Islet precursor cell (in vitro differentiated cells): Measurements from ENCODE around the gene ZNF23.

Experiments used
- DNase-seq: peaks from one replicate; pipeline ENCODE4 v3.0.0-alpha.2; 2018

The ZNF23 gene

GRCh38 chr16:71464231-71464630 is 2.2 kb upstream of the ZNF23 start:
- peak; percentile 19 for DNase-seq

DNA sequence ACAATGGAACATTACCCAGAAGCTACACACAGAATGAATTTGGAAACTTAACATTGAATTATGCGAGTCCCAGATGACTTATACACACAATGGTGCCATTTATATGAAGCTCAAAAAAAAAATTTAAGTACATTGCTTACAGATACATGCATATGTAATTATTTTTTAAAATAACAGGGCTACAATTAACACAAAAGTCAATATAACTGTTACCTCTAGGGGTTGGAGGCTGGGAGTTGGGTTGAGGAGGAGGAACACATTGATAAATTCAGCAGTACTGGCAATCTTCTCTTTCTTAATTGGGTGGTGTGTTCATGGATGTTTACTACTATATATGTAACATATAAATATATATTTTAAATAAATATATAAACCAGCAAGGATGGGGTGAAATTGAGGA is 1.1 kb downstream of the ZNF23 start:
- DNase-seq = no peak

DNA sequence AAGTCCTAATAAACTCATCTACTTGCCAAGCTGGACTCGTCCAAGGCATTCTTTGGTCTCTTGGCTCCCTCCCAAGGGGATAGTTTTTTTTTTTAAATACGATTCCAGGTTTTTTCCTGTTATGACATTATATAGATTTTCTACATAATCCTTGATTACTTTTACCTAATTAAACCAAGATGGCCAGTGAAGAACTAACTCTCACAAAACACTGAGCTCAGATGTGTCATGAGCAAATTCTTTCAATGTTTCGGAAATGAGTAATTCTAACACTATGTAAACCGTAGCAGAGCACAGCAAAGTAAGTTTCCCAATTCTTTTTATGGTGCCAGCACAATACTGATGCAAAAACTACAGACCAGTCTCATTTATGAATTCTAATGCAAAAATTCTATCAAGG is 1.8 kb downstream of the ZNF23 start:
- DNase-seq = no peak

DNA sequence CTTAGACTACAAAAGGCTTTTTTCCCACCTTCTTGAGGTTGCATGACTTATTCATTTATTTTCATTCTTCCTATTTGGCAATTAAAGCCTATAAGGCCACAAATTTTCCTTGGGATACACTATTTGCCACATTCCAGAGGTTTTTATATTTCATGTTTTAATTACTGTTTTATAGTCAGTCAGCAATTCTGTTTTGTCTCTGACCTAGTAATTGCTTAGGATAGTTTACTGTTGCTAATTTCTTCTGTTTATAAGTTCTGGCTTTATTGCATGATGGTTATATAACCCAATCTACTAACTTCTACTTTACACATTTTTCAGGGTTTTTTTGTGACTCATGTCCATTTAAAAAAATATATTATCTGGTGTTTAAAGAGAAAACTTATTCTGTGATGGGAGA is 2.5 kb downstream of the ZNF23 start:
- no peak for DNase-seq

DNA sequence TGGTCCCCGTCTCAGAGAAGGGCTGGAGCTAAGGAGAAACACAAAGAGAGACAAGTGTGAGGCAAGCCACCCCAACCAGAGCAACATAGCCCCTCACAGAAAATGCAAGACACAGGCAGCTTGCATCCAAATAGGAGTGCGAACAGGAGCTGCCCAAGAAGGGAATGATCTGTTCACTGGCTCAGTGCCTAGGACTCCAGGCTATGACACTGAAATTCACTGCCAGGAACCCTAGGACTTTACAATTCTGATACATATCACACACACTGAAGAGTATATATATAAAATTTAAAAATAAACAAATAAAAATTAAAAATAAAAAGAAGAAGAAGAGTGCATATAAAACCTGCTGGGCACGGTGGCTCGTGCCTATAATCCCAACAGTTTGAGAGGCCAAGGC is 5.2 kb downstream of the ZNF23 start:
- no peak for DNase-seq

GRCh38 chr16:71453036-71453435 is 9.0 kb downstream of the ZNF23 start:
- DNase-seq = no peak

DNA sequence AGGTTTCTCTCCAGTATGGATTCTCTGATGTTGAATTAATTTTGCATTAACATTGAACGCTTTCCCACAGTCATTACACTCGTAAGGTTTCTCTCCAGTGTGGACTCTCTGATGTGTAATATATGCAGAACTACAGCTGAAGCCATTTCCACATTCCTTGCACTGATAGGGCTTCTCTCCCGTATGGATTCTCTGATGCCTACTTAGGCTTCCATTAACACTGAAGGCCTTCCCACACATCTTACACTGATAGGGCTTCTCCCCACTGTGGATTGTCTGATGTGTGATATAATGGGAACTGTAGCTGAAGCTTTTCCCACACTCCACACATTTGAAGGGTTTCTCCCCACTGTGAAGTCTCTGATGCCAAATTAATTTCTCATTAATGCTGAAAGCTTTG is 13.0 kb downstream of the ZNF23 start:
- DNase-seq = no peak

DNA sequence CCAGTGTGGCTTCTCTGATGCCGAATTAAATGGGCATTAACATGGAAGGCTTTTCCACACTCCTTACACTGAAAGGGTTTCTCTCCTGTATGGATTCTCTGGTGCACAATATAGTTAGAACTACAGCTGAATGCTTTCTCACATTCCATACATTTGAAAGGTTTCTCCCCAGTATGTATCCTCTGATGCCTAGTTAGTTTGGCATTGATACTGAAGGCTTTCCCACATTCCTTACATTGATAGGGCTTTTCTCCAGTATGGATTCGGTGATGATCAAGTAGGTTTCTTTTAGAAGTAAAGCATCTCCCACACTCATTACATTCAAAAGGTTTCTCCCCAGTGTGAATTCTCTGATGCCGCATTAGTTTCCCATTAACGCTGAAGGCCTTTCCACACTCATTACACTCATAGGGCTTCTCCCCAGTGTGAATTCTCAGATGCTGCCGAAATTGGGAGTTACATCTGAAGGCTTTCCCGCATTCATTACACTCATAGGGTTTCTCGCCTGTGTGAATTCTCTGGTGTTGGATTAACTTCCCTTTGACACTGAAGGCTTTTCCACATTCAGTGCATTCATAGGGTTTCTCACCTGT is 13.7 kb downstream of the ZNF23 start:
- DNase-seq = no peak

- DNase-seq = no peak
Measured at GRCh38 chr16:71443714-71444113, 18.3 kb downstream of the ZNF23 start.

- peak; percentile 25 for DNase-seq
Measured at GRCh38 chr16:71442051-71442440, 20.0 kb downstream of the ZNF23 start, which contains the start of gene TLE7. Gene TLE7 (minus strand): TSS chr16:71442054. CDS start chr16:71433324, 8,730 bp downstream.

DNA sequence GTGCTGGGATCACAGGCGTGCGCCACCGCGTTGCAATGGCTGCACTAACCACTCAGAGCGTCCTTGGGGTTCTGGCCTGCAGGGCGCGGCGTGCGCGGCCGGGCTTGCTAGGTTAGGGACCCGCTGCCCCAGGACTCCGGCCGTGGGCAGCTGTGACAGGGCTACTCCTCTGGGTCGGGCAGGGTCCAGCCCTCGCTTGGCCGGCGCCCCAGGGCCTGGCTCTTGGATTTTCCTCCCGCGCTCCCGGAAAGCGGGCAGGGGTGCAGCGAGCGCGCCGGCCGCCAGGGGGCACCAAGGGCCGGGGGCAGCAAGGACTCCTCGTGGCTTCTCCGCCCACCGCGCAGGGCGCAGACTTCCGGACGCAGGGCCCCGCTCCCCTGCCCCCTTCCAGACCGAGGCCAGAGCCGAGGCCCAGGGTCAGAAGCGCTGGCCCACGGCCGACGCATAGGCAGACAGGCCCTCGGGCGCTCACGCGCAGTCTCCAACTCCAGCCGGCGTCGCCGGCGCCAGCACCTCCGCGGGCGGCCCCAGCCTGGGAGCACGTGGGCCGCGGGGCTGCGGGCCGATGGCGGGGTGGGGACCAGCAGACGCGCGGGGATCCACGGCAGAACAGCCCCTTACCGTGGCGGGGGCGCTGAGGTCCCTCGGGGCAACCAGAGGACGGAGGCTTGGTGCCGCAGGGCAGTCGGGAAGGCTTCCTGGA is 20.5 kb downstream of the ZNF23 start:
- no peak for DNase-seq

- no peak for DNase-seq
Measured at GRCh38 chr16:71440669-71441347, 21.2 kb downstream of the ZNF23 start.

- no peak for DNase-seq
Measured at GRCh38 chr16:71439523-71439922, 22.5 kb downstream of the ZNF23 start.

GRCh38 chr16:71436473-71436872 is 25.6 kb downstream of the ZNF23 start:
- DNase-seq = no peak

DNA sequence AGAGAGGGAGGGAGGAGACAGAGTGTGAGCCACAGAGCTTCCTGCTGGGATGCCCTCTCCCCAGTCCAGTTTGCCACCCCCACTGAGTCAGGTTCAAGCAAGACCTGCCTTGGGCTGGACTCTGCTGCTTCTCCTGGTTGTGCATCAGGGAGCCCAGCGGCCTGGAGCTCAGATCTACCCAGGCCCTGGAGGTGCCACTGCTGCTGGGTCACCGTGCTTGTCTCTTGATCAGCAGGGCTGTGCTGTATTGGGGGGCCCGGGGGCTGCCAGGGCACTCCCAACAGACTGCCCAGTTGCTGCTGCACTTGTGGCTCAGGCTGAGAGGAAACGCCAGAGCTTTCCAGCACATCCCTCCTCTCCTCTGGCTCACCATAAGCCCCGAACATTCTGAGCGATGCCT is 29.1 kb downstream of the ZNF23 start:
- DNase-seq = no peak

- no peak for DNase-seq
Measured at GRCh38 chr16:71431991-71432390, 30.1 kb downstream of the ZNF23 start.

GRCh38 chr16:71431176-71431575 is 30.9 kb downstream of the ZNF23 start:
- DNase-seq = no peak

GRCh38 chr16:71430744-71431143 is 31.3 kb downstream of the ZNF23 start:
- no peak for DNase-seq

DNA sequence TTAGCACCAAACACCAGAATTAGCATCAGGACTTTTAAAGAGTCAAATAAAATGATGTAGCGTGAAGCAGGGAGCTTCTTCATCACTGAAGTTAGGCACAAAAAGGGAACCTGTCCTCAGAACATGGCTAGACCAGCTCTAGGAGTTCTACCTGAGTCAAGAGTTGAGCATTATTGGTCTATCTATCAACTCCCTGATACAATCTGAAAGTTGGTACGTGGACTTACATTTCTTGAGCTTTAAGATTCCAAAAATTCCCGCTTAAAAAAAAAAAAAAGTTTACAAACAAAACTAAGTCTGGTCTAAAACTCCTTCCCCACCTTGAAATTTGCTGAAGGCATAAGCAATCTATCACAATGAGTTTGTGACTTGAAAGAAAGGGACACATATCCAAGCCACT is 32.5 kb downstream of the ZNF23 start:
- DNase-seq = no peak

DNA sequence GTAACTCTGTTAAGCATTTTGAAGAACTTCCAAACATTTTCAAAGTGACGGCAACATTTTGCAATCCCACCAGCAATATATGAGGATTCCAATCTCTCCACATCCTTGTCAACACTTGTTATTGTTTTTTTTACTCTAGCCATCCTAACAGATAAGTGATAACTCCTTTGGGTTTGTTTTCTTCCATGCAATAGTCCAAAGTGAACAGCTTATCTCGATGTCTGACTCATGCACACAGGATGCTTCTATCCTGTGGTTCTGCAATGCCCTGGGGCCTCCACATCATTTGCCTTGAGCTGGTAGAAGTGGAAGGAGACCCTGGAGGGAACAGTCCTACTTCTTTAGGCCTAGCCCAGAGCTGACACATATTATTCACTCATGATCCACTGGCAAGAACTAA is 33.2 kb downstream of the ZNF23 start:
- DNase-seq = no peak

GRCh38 chr16:71428385-71428784 is 33.7 kb downstream of the ZNF23 start:
- no peak for DNase-seq

- no peak for DNase-seq
Measured at GRCh38 chr16:71426880-71427615, 35.0 kb downstream of the ZNF23 start.

GRCh38 chr16:71426069-71426879 is 35.8 kb downstream of the ZNF23 start:
- DNase-seq = peak; percentile 97
